Measurements from ENCODE around the gene DLEC1. TPM values are rescaled to one million over a fixed set of nuclear protein-coding genes. Genes with fewer than 3 reads are reported as not detected.

Gene DLEC1
- total and polyA plus RNA-seq, 2 of the 4 experiments (the other 2 are of a cell fraction) = 0.03 TPM; not detected in 1

GRCh38 chr3:38019658-38020341, 19.2 kb upstream of the DLEC1 start:
- no peak overlapping the region for H3K14ac ChIP-seq (replicated peaks; ENCODE audit: low read depth, low read length)
- no peak for ATAC-seq (ENCODE audit: low read depth)
- H3K9me1 ChIP-seq (ENCODE audit: insufficient read depth, low read length) = peaks cover 18% of the 10 kb centered on the region
- peaks cover 0 to 19% of the 10 kb centered on the region in 2 experiments; a peak in 3 of 4 replicates for H3K79me1 ChIP-seq (ENCODE audit: low read depth in 1 of 2, low read length in 2 of 2)
- H3K56ac ChIP-seq (ENCODE audit: extremely low read depth, insufficient read depth, low read length) = no peak overlapping the region
- no peak overlapping the region for H2BK120ac ChIP-seq (ENCODE audit: low read depth, low read length)
- H2BK20ac ChIP-seq (ENCODE audit: low read depth, low read length) = no peak overlapping the region
- peaks cover 26% of the 10 kb centered on the region for H3K36me3 ChIP-seq (ENCODE audit: control insufficient read depth, insufficient read depth, low read length)
- intact Hi-C loops (cut with micrococcal nuclease) (no loop called here), in situ Hi-C loops (cut with MboI; ENCODE audit: low sequenced_read_pairs) (no loop called here), dilution Hi-C loops (cut with HindIII; ENCODE audit: low sequenced_read_pairs, unreplicated experiment) (no loop called here)
- no peak overlapping the region for H2AFZ ChIP-seq (replicated peaks; ENCODE audit: low read length, poor library complexity)
- no peak overlapping the region for H3K23ac ChIP-seq (ENCODE audit: low read depth, low read length)
- no peaks in the 10 kb centered on the region; the same call in none of the 2 replicates for H4K20me1 ChIP-seq (ENCODE audit: insufficient read depth, low read length)
- H4K8ac ChIP-seq (ENCODE audit: low read depth in 2 of 2, low read length in 2 of 2) = no peak overlapping the region
- H3K4me1 ChIP-seq (ENCODE audit: control insufficient read depth, insufficient read depth, low read length) = peaks cover 2% of the 10 kb centered on the region; the same call in 1 of the 2 replicates
- no TSS peak for BruUV-seq (replicated peaks)
- H3K9ac ChIP-seq (ENCODE audit: low read depth, low read length) = no peak overlapping the region
- H2AK9ac ChIP-seq (replicated peaks; ENCODE audit: low read depth, low read length, poor library complexity) = no peak overlapping the region
- CTCF ChIA-PET = no interaction called here
- H4K5ac ChIP-seq (ENCODE audit: low read depth, low read length) = no peak overlapping the region
- no peak for DNase-seq
- no peak overlapping the region for H3K4me3 ChIP-seq (ENCODE audit: insufficient read depth, low read depth, low read length)
- peaks cover 4% of the 10 kb centered on the region; the same call in 1 of the 2 replicates for H3K9me3 ChIP-seq (ENCODE audit: control insufficient read depth, insufficient read depth, low read length)
- no peak overlapping the region for H3K27ac ChIP-seq (ENCODE audit: insufficient read depth, low read length)
- H3K18ac ChIP-seq (ENCODE audit: low read depth, low read length) = no peak overlapping the region
- no peak for TF ChIP-seq MAFK (IDR thresholded peaks at IDR 0.05; ENCODE audit: low read depth, low read length)
- no peak for TF ChIP-seq RCOR1 (IDR thresholded peaks at IDR 0.05; ENCODE audit: insufficient replicate concordance, low read length)
- no peak for TF ChIP-seq MXI1 (IDR thresholded peaks at IDR 0.05; ENCODE audit: borderline replicate concordance, low read depth, low read length)
- no peaks in the 10 kb centered on the region for H3K27me3 ChIP-seq (ENCODE audit: control insufficient read depth, insufficient read depth, low read length)
- no peak overlapping the region for H2BK5ac ChIP-seq (ENCODE audit: low read depth, low read length, poor library complexity, severe bottlenecking)
- whole genome bisulfite sequencing, 2 experiments (ENCODE audit: extremely low coverage in 2 of 2, insufficient read length in 1 of 2) = 100% methylated on average over 2 of the region's 10 CpGs; no CpG with 5 or more reads in 1 of the 2 experiments
- no peak overlapping the region for H2AK5ac ChIP-seq (ENCODE audit: low read depth, low read length)
- no peak overlapping the region for H3K4me2 ChIP-seq (ENCODE audit: low read depth, low read length)
- POLR2A ChIA-PET (ENCODE audit: unreplicated experiment) = interaction anchor here (0.5 kb wide), 1 partner anchor 10 kb away, joined by 5 read pairs; no protein-coding TSS in a partner anchor
- H3K4ac ChIP-seq (ENCODE audit: low read depth, low read length) = no peak overlapping the region
- H4K91ac ChIP-seq (ENCODE audit: insufficient read depth, low read depth, low read length) = no peak overlapping the region
- H2BK15ac ChIP-seq (ENCODE audit: low read depth, low read length) = no peak overlapping the region
